Astrocyte (in vitro differentiated cells and primary cell): ENCODE results near the gene ARMH4. TPM values are rescaled to one million over a fixed set of nuclear protein-coding genes. Genes with fewer than 3 reads are reported as not detected.

ENCODE experiments used
- DNase-seq: peaks from one replicate; pipeline ENCODE4 v3.0.0-alpha.2; 2010; ENCODE audit warnings: low read depth
- FAIRE-seq: peaks from 2 replicates; lab custom pipeline; 2011; peaks lifted over from hg19 to GRCh38; lab: Jason Lieb, UNC
- H2AFZ ChIP-seq: 2 replicates; pipeline ENCODE4 v1.6.0; 2012; ENCODE audit warnings: low read depth, low read length, inconsistent platforms
- H3K27ac ChIP-seq: 2 replicates; pipeline ENCODE4 v1.5.1; 2011; ENCODE audit warnings: low read depth, low read length, inconsistent platforms
- H3K27me3 ChIP-seq: 2 replicates; pipeline ENCODE4 v1.6.0; 2011; ENCODE audit warnings: low read length, inconsistent platforms; ENCODE audit not compliant: insufficient read depth
- H3K36me3 ChIP-seq: 2 replicates; pipeline ENCODE4 v1.5.1; 2011; ENCODE audit warnings: low read length, inconsistent platforms; ENCODE audit not compliant: insufficient read depth
- H3K4me1 ChIP-seq: 2 replicates; pipeline ENCODE4 v1.5.1; 2011; ENCODE audit warnings: low read length, inconsistent platforms; ENCODE audit not compliant: insufficient read depth
- H3K4me2 ChIP-seq: 2 replicates; pipeline ENCODE4 v1.6.0; 2012; ENCODE audit warnings: low read length, inconsistent platforms
- H3K4me3 ChIP-seq: 2 replicates; pipeline ENCODE4 v1.5.1; 2011; ENCODE audit warnings: low read depth, mild to moderate bottlenecking, low read length, inconsistent platforms; ENCODE audit not compliant: insufficient read depth
- H3K79me2 ChIP-seq: 2 replicates; pipeline ENCODE4 v1.6.0; 2012; ENCODE audit warnings: mild to moderate bottlenecking, low read length, inconsistent platforms; ENCODE audit not compliant: insufficient read depth
- H3K9ac ChIP-seq: 2 replicates; pipeline ENCODE4 v1.6.0; 2012; ENCODE audit warnings: mild to moderate bottlenecking, low read length, inconsistent platforms
- H3K9me3 ChIP-seq: 2 replicates; pipeline ENCODE4 v1.5.1; 2012; ENCODE audit warnings: low read depth, mild to moderate bottlenecking, low read length, inconsistent platforms; ENCODE audit not compliant: insufficient read depth
- H4K20me1 ChIP-seq: 2 replicates; pipeline ENCODE4 v1.6.0; 2012; ENCODE audit warnings: low read length, inconsistent platforms; ENCODE audit not compliant: insufficient read depth
- H3K27ac Mint-ChIP-seq: one replicate; pipeline ENCODE4 v1.8.0; 2021; ENCODE audit warnings: mild to moderate bottlenecking, mixed read lengths; ENCODE audit not compliant: unreplicated experiment
- H3K27me3 Mint-ChIP-seq: one replicate; pipeline ENCODE4 v1.8.0; 2021; ENCODE audit warnings: low read depth, mixed read lengths; ENCODE audit not compliant: unreplicated experiment
- H3K36me3 Mint-ChIP-seq: one replicate; pipeline ENCODE4 v1.8.0; 2021; ENCODE audit warnings: low read depth, mixed read lengths; ENCODE audit not compliant: unreplicated experiment
- H3K4me1 Mint-ChIP-seq: one replicate; pipeline ENCODE4 v1.8.0; 2021; ENCODE audit warnings: low read depth, mixed read lengths; ENCODE audit not compliant: unreplicated experiment
- H3K4me3 Mint-ChIP-seq: one replicate; pipeline ENCODE4 v1.8.0; 2021; ENCODE audit warnings: mild to moderate bottlenecking, moderate library complexity, mixed read lengths; ENCODE audit not compliant: unreplicated experiment
- H3K9me3 Mint-ChIP-seq: one replicate; pipeline ENCODE4 v1.8.0; 2021; ENCODE audit warnings: mild to moderate bottlenecking, mixed read lengths; ENCODE audit not compliant: unreplicated experiment
- EZH2 ChIP-seq: IDR thresholded peaks from 2 replicates; pipeline ENCODE4 v1.6.1; 2012; ENCODE audit warnings: mild to moderate bottlenecking, low read length, inconsistent platforms; ENCODE audit not compliant: insufficient read depth
- total RNA-seq: library from RNA; stranded (reverse); gene quantifications from 2 replicates; pipeline ENCODE4 v1.2.1, GENCODE V29; 2021
- TF ChIP-seq, protein P1 (sequence below): IDR thresholded peaks from 2 replicates; pipeline ENCODE4 v1.5.1; 2011; ENCODE audit warnings: low read depth, mild to moderate bottlenecking, inconsistent platforms, low read length, moderate library complexity; ENCODE audit not compliant: insufficient read depth

The ARMH4 gene
- total RNA-seq, 1 donor from 2014 or later: 19.3 TPM

DNA sequence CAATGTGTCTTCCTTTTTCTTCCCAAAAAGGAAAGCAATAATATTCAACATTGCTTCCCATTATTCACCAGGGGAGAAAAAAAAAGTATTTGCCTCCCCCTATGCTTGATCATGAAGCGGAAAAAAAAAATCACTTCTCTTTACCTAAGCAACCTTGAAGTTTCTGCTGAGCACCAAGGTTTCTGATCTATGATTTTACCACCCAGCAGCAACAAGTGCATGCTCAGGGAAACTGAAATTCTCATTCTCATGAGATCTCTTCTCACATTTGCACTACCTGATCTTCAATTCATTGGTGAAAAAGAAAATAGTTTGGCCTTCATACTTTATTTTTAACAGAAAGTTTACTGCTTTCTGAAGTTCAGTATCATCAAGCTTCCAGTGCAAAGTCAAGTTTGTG lies 125.8 kb downstream of the ARMH4 start:
- FAIRE-seq: no peak

DNA sequence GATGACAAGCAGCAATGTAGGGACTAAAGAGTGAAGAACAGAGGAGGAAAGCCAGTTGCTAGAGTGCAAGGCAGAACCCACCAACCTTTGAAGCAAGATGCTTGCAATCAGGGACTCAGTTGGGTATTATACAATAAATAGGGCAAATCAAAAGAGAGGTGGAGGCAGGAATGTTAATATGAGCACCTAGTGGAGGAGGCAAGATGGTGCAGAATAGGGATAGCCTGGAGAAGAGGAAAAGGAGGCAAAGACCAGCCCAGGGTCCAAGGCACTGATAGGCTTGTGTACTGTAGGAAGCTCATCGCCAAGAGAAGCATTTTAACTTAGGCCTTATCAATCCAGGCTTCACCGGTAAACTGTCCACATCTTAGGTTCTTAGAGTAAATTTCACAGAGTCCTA lies 137.2 kb downstream of the ARMH4 start:
- H3K9me3 Mint-ChIP-seq: no peaks in the 10 kb centered on the region
- FAIRE-seq (no peak), DNase-seq (no peak)
- TF ChIP-seq, protein P1, sequence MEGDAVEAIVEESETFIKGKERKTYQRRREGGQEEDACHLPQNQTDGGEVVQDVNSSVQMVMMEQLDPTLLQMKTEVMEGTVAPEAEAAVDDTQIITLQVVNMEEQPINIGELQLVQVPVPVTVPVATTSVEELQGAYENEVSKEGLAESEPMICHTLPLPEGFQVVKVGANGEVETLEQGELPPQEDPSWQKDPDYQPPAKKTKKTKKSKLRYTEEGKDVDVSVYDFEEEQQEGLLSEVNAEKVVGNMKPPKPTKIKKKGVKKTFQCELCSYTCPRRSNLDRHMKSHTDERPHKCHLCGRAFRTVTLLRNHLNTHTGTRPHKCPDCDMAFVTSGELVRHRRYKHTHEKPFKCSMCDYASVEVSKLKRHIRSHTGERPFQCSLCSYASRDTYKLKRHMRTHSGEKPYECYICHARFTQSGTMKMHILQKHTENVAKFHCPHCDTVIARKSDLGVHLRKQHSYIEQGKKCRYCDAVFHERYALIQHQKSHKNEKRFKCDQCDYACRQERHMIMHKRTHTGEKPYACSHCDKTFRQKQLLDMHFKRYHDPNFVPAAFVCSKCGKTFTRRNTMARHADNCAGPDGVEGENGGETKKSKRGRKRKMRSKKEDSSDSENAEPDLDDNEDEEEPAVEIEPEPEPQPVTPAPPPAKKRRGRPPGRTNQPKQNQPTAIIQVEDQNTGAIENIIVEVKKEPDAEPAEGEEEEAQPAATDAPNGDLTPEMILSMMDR: no peak
- no peak for TF ChIP-seq EZH2
- H3K4me3 Mint-ChIP-seq: no peak overlapping the region
- no peaks in the 10 kb centered on the region for H3K27me3 Mint-ChIP-seq
- Histone ChIP-seq H3K79me2 (no peaks in the 10 kb centered on the region), H3K9me3 (no peaks in the 10 kb centered on the region), H3K4me3 (no peak overlapping the region), H3K4me2 (no peak overlapping the region), H4K20me1 (no peaks in the 10 kb centered on the region), H2AFZ (no peak overlapping the region), H3K36me3 (no peaks in the 10 kb centered on the region), H3K9ac (no peak overlapping the region), H3K4me1 (no peaks in the 10 kb centered on the region), H3K27me3 (no peaks in the 10 kb centered on the region), H3K27ac (no peak overlapping the region)
- H3K27ac Mint-ChIP-seq: no peak overlapping the region
- no peaks in the 10 kb centered on the region for H3K36me3 Mint-ChIP-seq
- no peaks in the 10 kb centered on the region for H3K4me1 Mint-ChIP-seq

More for the DNA sequence above, 125.8 kb downstream of the ARMH4 start:
- Histone ChIP-seq H3K4me2 (no peak overlapping the region), H4K20me1 (no peaks in the 10 kb centered on the region), H3K79me2 (no peaks in the 10 kb centered on the region), H3K9me3 (no peaks in the 10 kb centered on the region), H3K36me3 (no peaks in the 10 kb centered on the region), H3K27me3 (no peaks in the 10 kb centered on the region), H3K27ac (no peak overlapping the region), H3K4me3 (no peak overlapping the region), H3K4me1 (no peaks in the 10 kb centered on the region), H3K9ac (no peak overlapping the region), H2AFZ (no peak overlapping the region)
- no peaks in the 10 kb centered on the region for H3K36me3 Mint-ChIP-seq
- H3K4me1 Mint-ChIP-seq: no peaks in the 10 kb centered on the region
- H3K4me3 Mint-ChIP-seq: no peak overlapping the region
- no peak for DNase-seq
- TF ChIP-seq EZH2: no peak
- TF ChIP-seq, protein P1: no peak
- H3K27ac Mint-ChIP-seq: no peak overlapping the region
- no peaks in the 10 kb centered on the region for H3K9me3 Mint-ChIP-seq
- H3K27me3 Mint-ChIP-seq: no peaks in the 10 kb centered on the region

DNA sequence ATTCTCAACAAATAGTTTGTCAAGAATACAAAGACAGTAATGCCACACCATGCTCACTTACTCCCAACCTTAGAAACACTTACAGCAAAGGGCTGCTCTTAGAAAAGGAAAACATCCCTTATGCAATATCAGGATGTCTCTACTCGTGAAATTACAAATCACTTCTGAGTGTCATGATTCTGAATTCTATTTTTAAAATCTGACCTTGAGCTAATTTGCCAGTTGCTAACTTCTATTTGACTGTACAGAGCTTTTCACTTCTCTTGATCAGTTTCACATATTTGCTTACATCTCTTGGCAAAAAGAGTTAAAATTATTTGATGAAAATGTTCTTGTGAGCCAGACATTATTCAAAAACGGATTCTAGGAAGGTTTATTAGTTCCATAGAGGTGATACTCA lies 149.4 kb downstream of the ARMH4 start:
- H3K9me3 ChIP-seq: no peaks in the 10 kb centered on the region
- TF ChIP-seq, protein P1: no peak
- no peak for TF ChIP-seq EZH2
- no peaks in the 10 kb centered on the region for H3K4me1 Mint-ChIP-seq
- no peak overlapping the region for H2AFZ ChIP-seq
- no peak overlapping the region for H3K27ac ChIP-seq
- H3K4me3 ChIP-seq: no peak overlapping the region
- no peaks in the 10 kb centered on the region for H3K4me1 ChIP-seq
- H3K36me3 Mint-ChIP-seq: peaks cover 3% of the 10 kb centered on the region
- no peak overlapping the region for H3K27ac Mint-ChIP-seq
- no peaks in the 10 kb centered on the region for H3K9me3 Mint-ChIP-seq
- no peak for FAIRE-seq
- no peak overlapping the region for H3K4me3 Mint-ChIP-seq
- no peak overlapping the region for H3K4me2 ChIP-seq
- H3K36me3 ChIP-seq: no peaks in the 10 kb centered on the region
- no peak overlapping the region for H3K9ac ChIP-seq
- no peaks in the 10 kb centered on the region for H3K27me3 Mint-ChIP-seq
- no peaks in the 10 kb centered on the region for H3K27me3 ChIP-seq
- DNase-seq: no peak
- no peaks in the 10 kb centered on the region for H4K20me1 ChIP-seq
- no peaks in the 10 kb centered on the region for H3K79me2 ChIP-seq
